Endometrial microvascular endothelial cells (primary cell): ENCODE results near the gene MAGI1. TPM values are rescaled to one million over a fixed set of nuclear protein-coding genes. Genes with fewer than 3 reads are reported as not detected.

ENCODE experiments used
- in situ Hi-C: cut with HindIII; loops from 2 replicates; pipeline ENCODE4 v1.10.0; 2017; ENCODE audit warnings: low sequenced_read_pairs, low pct_unique_long_range_greater_than_20kb; ENCODE audit errors: inconsistent ontology term
- total RNA-seq: library from RNA; depleted of rRNA; stranded (reverse); fragments of >200 nt; gene quantifications from one replicate; pipeline ENCODE4 v1.2.3, GENCODE V29; 2015; ENCODE audit errors: inconsistent ontology term

MAGI1 gene
- total RNA-seq, 1 donor from 2014 or later = 9.1 TPM

- in situ Hi-C loops = loop anchor here (25.0 kb wide), 1 partner anchor 376 kb away; no protein-coding TSS in a partner anchor
These were observed 277.1 kb downstream of the MAGI1 start for GRCh38 chr3:65761446-65762234.

GRCh38 chr3:65758876-65759598 lies 279.7 kb downstream of the MAGI1 start:
- in situ Hi-C loops = loop anchor here (25.0 kb wide), 1 partner anchor 378 kb away; no protein-coding TSS in a partner anchor

- in situ Hi-C loops = loop anchor here (25.0 kb wide), 1 partner anchor 379 kb away; no protein-coding TSS in a partner anchor
These were observed 280.3 kb downstream of the MAGI1 start for GRCh38 chr3:65758438-65758837.

DNA sequence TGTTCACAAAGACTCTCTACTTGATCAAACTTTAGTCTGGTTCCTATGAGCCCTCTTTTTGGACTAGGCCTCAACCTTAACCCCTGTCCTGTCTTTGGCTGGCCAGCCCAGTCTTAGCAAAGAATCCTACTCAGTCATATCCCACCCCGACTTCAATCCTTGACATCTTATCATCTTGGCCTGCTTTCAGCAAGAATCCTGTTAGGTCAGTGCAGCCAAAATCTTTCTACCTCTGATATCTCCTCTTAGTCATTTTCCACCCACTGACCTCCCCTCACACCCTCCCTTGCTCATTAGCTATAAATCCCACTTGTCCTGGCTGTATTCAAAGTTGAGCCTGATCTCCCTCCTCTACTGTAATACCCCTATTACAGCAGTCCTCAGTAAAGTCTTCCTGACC lies 286.1 kb downstream of the MAGI1 start:
- in situ Hi-C loops = loop anchor here (25.0 kb wide), 1 partner anchor 385 kb away; no protein-coding TSS in a partner anchor

DNA sequence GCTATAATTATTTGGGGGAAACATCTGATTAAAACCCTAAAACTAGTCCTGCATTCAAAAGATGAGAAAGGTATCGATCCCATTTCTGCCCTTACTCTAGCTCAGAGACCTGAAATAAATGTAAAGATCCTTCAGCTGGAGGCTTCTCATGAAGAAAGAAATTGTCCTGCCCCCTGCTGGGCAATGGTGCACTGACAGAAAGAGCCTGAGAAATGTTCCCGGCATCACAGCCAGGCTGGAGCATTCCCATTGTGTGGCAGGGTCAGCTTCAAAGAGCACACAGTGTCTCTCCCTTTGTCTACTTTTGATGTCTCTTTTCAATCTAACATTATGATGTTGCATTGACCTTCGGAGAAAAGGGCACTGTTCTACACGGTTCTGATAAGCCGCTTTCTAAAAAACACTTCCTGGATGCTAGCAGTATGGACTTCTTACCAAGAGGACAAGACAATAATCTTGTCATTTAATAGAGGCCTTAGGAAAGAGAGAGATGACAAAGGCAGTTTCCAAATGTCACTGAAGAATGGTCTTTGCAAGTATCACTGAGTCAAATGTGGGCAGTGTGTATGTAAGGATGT lies 287.5 kb downstream of the MAGI1 start:
- in situ Hi-C loops = loop anchor here (25.0 kb wide), 1 partner anchor 386 kb away; no protein-coding TSS in a partner anchor

GRCh38 chr3:65749066-65749465 lies 289.7 kb downstream of the MAGI1 start:
- in situ Hi-C loops = no loop called here

DNA sequence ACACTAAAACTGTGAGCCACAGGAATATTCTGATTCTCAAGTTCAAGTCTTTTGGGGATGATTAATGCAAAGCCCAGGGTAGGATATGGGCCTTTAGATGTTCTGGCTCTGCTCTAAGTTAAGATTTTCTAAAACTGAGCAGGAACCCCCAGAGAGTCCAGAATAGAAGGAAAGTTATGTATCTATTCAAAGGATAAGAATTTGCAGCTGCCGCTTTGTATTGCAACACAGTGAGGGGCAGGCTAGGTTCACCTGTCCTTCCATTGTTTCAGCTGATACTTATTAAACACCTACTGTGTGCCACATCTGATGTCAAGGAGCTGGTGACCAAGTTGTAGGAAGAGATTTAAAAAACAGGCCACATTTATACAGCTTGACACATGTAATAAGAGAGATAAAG lies 290.4 kb downstream of the MAGI1 start:
- in situ Hi-C loops = no loop called here

- in situ Hi-C loops = no loop called here
These were observed 291.9 kb downstream of the MAGI1 start for GRCh38 chr3:65746848-65747247.

DNA sequence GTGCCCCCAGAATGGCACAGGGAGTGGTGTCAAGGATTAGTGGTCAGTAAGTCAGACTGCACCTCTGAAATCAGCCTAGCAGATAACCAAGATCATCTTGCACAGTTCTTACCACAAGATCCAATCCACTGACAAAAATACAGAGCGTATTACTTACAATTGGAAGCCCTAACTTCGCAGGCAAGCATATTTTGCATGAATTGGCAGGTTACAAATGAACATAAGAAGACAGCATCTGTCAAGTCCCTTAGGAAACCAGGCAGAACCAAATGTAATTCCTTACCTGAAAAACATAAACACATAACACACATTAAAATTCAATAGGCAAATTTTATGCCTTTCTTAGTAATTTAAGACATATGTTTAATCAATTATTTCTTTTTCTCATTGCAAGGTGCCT lies 293.4 kb downstream of the MAGI1 start:
- in situ Hi-C loops = no loop called here

- in situ Hi-C loops = no loop called here
These were observed 295.8 kb downstream of the MAGI1 start for GRCh38 chr3:65742914-65743313.

- in situ Hi-C loops = no loop called here
These were observed 297.2 kb downstream of the MAGI1 start for GRCh38 chr3:65741540-65741939.

- in situ Hi-C loops = no loop called here
These were observed 298.7 kb downstream of the MAGI1 start for GRCh38 chr3:65739901-65740541.

DNA sequence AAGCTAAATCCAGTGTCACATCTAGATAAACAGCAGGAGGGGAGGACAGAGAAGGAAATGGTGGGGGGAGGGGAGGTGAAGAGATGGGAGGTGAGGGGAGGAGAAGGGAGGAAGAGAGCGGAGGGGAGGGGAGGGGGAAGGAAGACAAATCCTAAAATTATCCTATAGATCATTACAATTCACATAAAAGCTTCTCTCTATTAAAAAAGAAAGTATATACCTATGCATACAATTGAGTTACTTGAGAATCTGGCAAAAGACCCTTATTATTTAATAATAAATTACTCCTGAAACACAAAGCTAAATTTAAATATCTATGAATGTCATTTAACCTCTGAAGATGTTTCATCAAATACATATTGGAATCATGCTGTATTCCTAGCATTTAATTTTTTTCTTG lies 303.9 kb downstream of the MAGI1 start:
- in situ Hi-C loops = no loop called here

DNA sequence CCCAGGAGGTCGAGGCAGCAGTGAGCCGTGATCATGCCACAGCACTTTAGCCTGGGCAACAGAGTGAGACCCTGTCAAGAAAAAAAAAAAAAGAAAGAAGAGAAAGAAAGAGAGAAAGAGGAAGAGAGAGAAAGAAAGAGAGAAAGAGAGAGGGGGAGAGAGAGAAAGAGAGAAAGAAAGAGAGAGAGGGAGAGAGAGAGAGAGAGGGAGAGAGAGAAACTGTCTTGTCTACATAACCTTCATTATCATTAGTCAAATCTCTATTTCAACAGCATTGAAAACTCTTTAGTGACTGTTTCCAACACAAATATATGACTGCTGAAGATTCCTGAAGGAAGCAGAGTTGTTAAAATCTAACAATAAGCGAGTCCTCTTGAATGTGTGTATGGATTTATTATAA lies 304.3 kb downstream of the MAGI1 start:
- in situ Hi-C loops = no loop called here

DNA sequence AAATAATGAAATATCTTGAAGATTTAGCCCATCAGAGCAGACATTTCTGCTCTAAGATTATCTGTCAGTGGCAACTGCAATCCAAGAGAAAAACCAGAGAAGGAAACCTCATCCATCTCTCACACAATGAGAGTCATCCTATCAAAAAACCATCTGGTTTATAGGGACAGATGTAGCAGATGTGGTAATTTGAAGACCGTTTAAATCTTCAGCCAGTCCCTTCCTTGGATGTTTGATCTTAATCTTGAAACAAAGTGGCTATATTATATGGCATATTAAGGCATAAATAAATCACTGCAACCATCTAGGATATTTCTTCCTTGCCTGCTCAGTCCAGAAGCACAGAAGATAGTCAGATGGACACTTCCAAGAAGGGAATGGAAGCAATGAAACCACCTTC lies 305.3 kb downstream of the MAGI1 start:
- in situ Hi-C loops = no loop called here

- in situ Hi-C loops = no loop called here
These were observed 306.4 kb downstream of the MAGI1 start for GRCh38 chr3:65732051-65732935.

GRCh38 chr3:65730449-65730848 lies 308.3 kb downstream of the MAGI1 start:
- in situ Hi-C loops = no loop called here

- in situ Hi-C loops = no loop called here
These were observed 308.7 kb downstream of the MAGI1 start for GRCh38 chr3:65729973-65730372.
